Measurements from ENCODE around the gene ADAM12.

ADAM12 gene

GRCh38 chr10:126042354-126042753, 345.9 kb downstream of the ADAM12 start:
- DNase-seq: no peak

GRCh38 chr10:126041804-126042231, 346.5 kb downstream of the ADAM12 start:
- peak; percentile 91 for DNase-seq

GRCh38 chr10:126041117-126041516, 347.2 kb downstream of the ADAM12 start:
- no peak for DNase-seq

GRCh38 chr10:126037946-126038345, 350.3 kb downstream of the ADAM12 start:
- no peak for DNase-seq

GRCh38 chr10:126036515-126036914, 351.8 kb downstream of the ADAM12 start:
- no peak for DNase-seq

- DNase-seq: no peak
Observed at GRCh38 chr10:126034586-126034985, 353.7 kb downstream of the ADAM12 start.

GRCh38 chr10:126029999-126030398, 358.3 kb downstream of the ADAM12 start:
- DNase-seq: no peak

GRCh38 chr10:126027692-126028091, 360.6 kb downstream of the ADAM12 start:
- DNase-seq: no peak

GRCh38 chr10:126022841-126023240, 365.4 kb downstream of the ADAM12 start:
- DNase-seq: no peak

GRCh38 chr10:126021833-126022500, 366.3 kb downstream of the ADAM12 start:
- no peak for DNase-seq

- no peak for DNase-seq
Observed at GRCh38 chr10:126017961-126018560, 370.2 kb downstream of the ADAM12 start.

- no peak for DNase-seq
Observed at GRCh38 chr10:126016882-126017281, 371.4 kb downstream of the ADAM12 start.

- DNase-seq: no peak
Observed at GRCh38 chr10:126016156-126016805, 372.0 kb downstream of the ADAM12 start.

- no peak for DNase-seq
Observed at GRCh38 chr10:126015413-126015812, 372.9 kb downstream of the ADAM12 start.

- no peak for DNase-seq
Observed at GRCh38 chr10:126014309-126014708, 374.0 kb downstream of the ADAM12 start.

- peak; percentile 75 for DNase-seq
Observed at GRCh38 chr10:126013489-126014281, 374.6 kb downstream of the ADAM12 start.

- no peak for DNase-seq
Observed at GRCh38 chr10:126012485-126012884, 375.8 kb downstream of the ADAM12 start.

GRCh38 chr10:126011995-126012394, 376.3 kb downstream of the ADAM12 start:
- no peak for DNase-seq

GRCh38 chr10:126009650-126010049, 378.6 kb downstream of the ADAM12 start:
- no peak for DNase-seq

GRCh38 chr10:126006906-126007305, 381.4 kb downstream of the ADAM12 start:
- DNase-seq: no peak

- no peak for DNase-seq
Observed at GRCh38 chr10:126006264-126006663, 382.0 kb downstream of the ADAM12 start.

GRCh38 chr10:126004752-126005151, 383.5 kb downstream of the ADAM12 start:
- no peak for DNase-seq

- DNase-seq: no peak
Observed at GRCh38 chr10:126001576-126001975, 386.7 kb downstream of the ADAM12 start.
